Myocyte (in vitro differentiated cells): ENCODE results near the gene PSD. TPM values are rescaled to one million over a fixed set of nuclear protein-coding genes. Genes with fewer than 3 reads are reported as not detected.
A peak's percentile ranks its signal among the peaks of the same experiment; 100 is the strongest.

Experiments
- DNase-seq: peaks from one replicate; pipeline ENCODE4 v3.0.0-alpha.2; 2012; ENCODE audit warnings: low read depth
- total RNA-seq: library from RNA; depleted of rRNA; stranded (reverse); fragments of >200 nt; gene quantifications from 2 replicates; pipeline ENCODE4 v1.2.3, GENCODE V29; 2014

The PSD gene
- total RNA-seq, 1 donor from 2014 or later: 0.32 TPM

- DNase-seq: peak; percentile 99
These were observed 2.3 kb upstream of the PSD start, which contains the start of gene FBXL15 for GRCh38 chr10:102420714-102421506. Gene FBXL15, plus strand, starts transcription at chr10:102420836. Its CDS starts 294 bp downstream, at chr10:102421130.

- DNase-seq: no peak
These were observed 1.7 kb upstream of the PSD start for GRCh38 chr10:102420181-102420713.

GRCh38 chr10:102419269-102420180 is 940 bp upstream of the PSD start:
- no peak for DNase-seq

GRCh38 chr10:102416695-102417094 is 1.9 kb downstream of the PSD start:
- DNase-seq: no peak

- no peak for DNase-seq
These were observed 2.3 kb downstream of the PSD start for GRCh38 chr10:102416283-102416682.

GRCh38 chr10:102414749-102415148 is 3.8 kb downstream of the PSD start:
- no peak for DNase-seq

GRCh38 chr10:102413806-102414561 is 4.6 kb downstream of the PSD start:
- no peak for DNase-seq

- no peak for DNase-seq
These were observed 5.4 kb downstream of the PSD start for GRCh38 chr10:102413053-102413705.

GRCh38 chr10:102412293-102412692 is 6.3 kb downstream of the PSD start:
- no peak for DNase-seq

GRCh38 chr10:102411341-102412255 is 7.0 kb downstream of the PSD start:
- no peak for DNase-seq

- no peak for DNase-seq
These were observed 8.0 kb downstream of the PSD start for GRCh38 chr10:102410429-102411073.

GRCh38 chr10:102409604-102410428 is 8.8 kb downstream of the PSD start:
- DNase-seq: no peak

- peak; percentile 5 for DNase-seq
These were observed 9.6 kb downstream of the PSD start for GRCh38 chr10:102408728-102409603.

GRCh38 chr10:102408131-102408727 is 10.4 kb downstream of the PSD start:
- DNase-seq: peak; percentile 22

- DNase-seq: no peak
These were observed 11.0 kb downstream of the PSD start for GRCh38 chr10:102407425-102408130.

- DNase-seq: no peak
These were observed 11.8 kb downstream of the PSD start for GRCh38 chr10:102406815-102407214.
